Astrocyte (in vitro differentiated cells and primary cell): ENCODE measurements around the gene UBE2F. TPM values are rescaled to one million over a fixed set of nuclear protein-coding genes. Genes with fewer than 3 reads are reported as not detected.

Experiments
- DNase-seq: peaks from one replicate; pipeline ENCODE4 v3.0.0-alpha.2; 2010; ENCODE audit warnings: low read depth
- FAIRE-seq: peaks from 2 replicates; lab custom pipeline; 2011; peaks lifted over from hg19 to GRCh38; lab: Jason Lieb, UNC
- H2AFZ ChIP-seq: 2 replicates; pipeline ENCODE4 v1.6.0; 2012; ENCODE audit warnings: low read depth, low read length, inconsistent platforms
- H3K27ac ChIP-seq: 2 replicates; pipeline ENCODE4 v1.5.1; 2011; ENCODE audit warnings: low read depth, low read length, inconsistent platforms
- H3K27me3 ChIP-seq: 2 replicates; pipeline ENCODE4 v1.6.0; 2011; ENCODE audit warnings: low read length, inconsistent platforms; ENCODE audit not compliant: insufficient read depth
- H3K36me3 ChIP-seq: 2 replicates; pipeline ENCODE4 v1.5.1; 2011; ENCODE audit warnings: low read length, inconsistent platforms; ENCODE audit not compliant: insufficient read depth
- H3K4me1 ChIP-seq: 2 replicates; pipeline ENCODE4 v1.5.1; 2011; ENCODE audit warnings: low read length, inconsistent platforms; ENCODE audit not compliant: insufficient read depth
- H3K4me2 ChIP-seq: 2 replicates; pipeline ENCODE4 v1.6.0; 2012; ENCODE audit warnings: low read length, inconsistent platforms
- H3K4me3 ChIP-seq: 2 replicates; pipeline ENCODE4 v1.5.1; 2011; ENCODE audit warnings: low read depth, mild to moderate bottlenecking, low read length, inconsistent platforms; ENCODE audit not compliant: insufficient read depth
- H3K79me2 ChIP-seq: 2 replicates; pipeline ENCODE4 v1.6.0; 2012; ENCODE audit warnings: mild to moderate bottlenecking, low read length, inconsistent platforms; ENCODE audit not compliant: insufficient read depth
- H3K9ac ChIP-seq: 2 replicates; pipeline ENCODE4 v1.6.0; 2012; ENCODE audit warnings: mild to moderate bottlenecking, low read length, inconsistent platforms
- H3K9me3 ChIP-seq: 2 replicates; pipeline ENCODE4 v1.5.1; 2012; ENCODE audit warnings: low read depth, mild to moderate bottlenecking, low read length, inconsistent platforms; ENCODE audit not compliant: insufficient read depth
- H4K20me1 ChIP-seq: 2 replicates; pipeline ENCODE4 v1.6.0; 2012; ENCODE audit warnings: low read length, inconsistent platforms; ENCODE audit not compliant: insufficient read depth
- H3K27ac Mint-ChIP-seq: one replicate; pipeline ENCODE4 v1.8.0; 2021; ENCODE audit warnings: mild to moderate bottlenecking, mixed read lengths; ENCODE audit not compliant: unreplicated experiment
- H3K27me3 Mint-ChIP-seq: one replicate; pipeline ENCODE4 v1.8.0; 2021; ENCODE audit warnings: low read depth, mixed read lengths; ENCODE audit not compliant: unreplicated experiment
- H3K36me3 Mint-ChIP-seq: one replicate; pipeline ENCODE4 v1.8.0; 2021; ENCODE audit warnings: low read depth, mixed read lengths; ENCODE audit not compliant: unreplicated experiment
- H3K4me1 Mint-ChIP-seq: one replicate; pipeline ENCODE4 v1.8.0; 2021; ENCODE audit warnings: low read depth, mixed read lengths; ENCODE audit not compliant: unreplicated experiment
- H3K4me3 Mint-ChIP-seq: one replicate; pipeline ENCODE4 v1.8.0; 2021; ENCODE audit warnings: mild to moderate bottlenecking, moderate library complexity, mixed read lengths; ENCODE audit not compliant: unreplicated experiment
- H3K9me3 Mint-ChIP-seq: one replicate; pipeline ENCODE4 v1.8.0; 2021; ENCODE audit warnings: mild to moderate bottlenecking, mixed read lengths; ENCODE audit not compliant: unreplicated experiment
- CTCF ChIP-seq: IDR thresholded peaks from 2 replicates; pipeline ENCODE4 v1.5.1; 2011; ENCODE audit warnings: low read depth, mild to moderate bottlenecking, inconsistent platforms, low read length, moderate library complexity; ENCODE audit not compliant: insufficient read depth
- EZH2 ChIP-seq: IDR thresholded peaks from 2 replicates; pipeline ENCODE4 v1.6.1; 2012; ENCODE audit warnings: mild to moderate bottlenecking, low read length, inconsistent platforms; ENCODE audit not compliant: insufficient read depth
- total RNA-seq: library from RNA; stranded (reverse); gene quantifications from 2 replicates; pipeline ENCODE4 v1.2.1, GENCODE V29; 2021

UBE2F gene
- total RNA-seq, 1 donor from 2014 or later: 67.1 TPM

- no peak overlapping the region for H2AFZ ChIP-seq
- H3K27me3 ChIP-seq: no peaks in the 10 kb centered on the region
- H3K27ac ChIP-seq: no peak overlapping the region
- H3K4me3 ChIP-seq: no peak overlapping the region
- Mint-ChIP-seq H3K4me3 (no peak overlapping the region), H3K9me3 (peaks cover 4% of the 10 kb centered on the region), H3K4me1 (no peaks in the 10 kb centered on the region), H3K27ac (no peak overlapping the region), H3K27me3 (no peaks in the 10 kb centered on the region), H3K36me3 (peaks cover 22% of the 10 kb centered on the region)
- peaks cover 2% of the 10 kb centered on the region for H3K36me3 ChIP-seq
- DNase-seq (no peak), FAIRE-seq (no peak)
- no peak overlapping the region for H3K4me2 ChIP-seq
- no peak overlapping the region for H3K9ac ChIP-seq
- H3K79me2 ChIP-seq: no peaks in the 10 kb centered on the region
- H3K4me1 ChIP-seq: no peaks in the 10 kb centered on the region
- no peaks in the 10 kb centered on the region for H3K9me3 ChIP-seq
- no peaks in the 10 kb centered on the region for H4K20me1 ChIP-seq
- no peak for TF ChIP-seq CTCF
- no peak for TF ChIP-seq EZH2
Measured at GRCh38 chr2:238067939-238068338, 101.1 kb downstream of the UBE2F start.

GRCh38 chr2:238069021-238069709 lies 102.4 kb downstream of the UBE2F start:
- FAIRE-seq (no peak), DNase-seq (no peak)
- Histone ChIP-seq H2AFZ (no peak overlapping the region), H4K20me1 (no peaks in the 10 kb centered on the region), H3K79me2 (no peaks in the 10 kb centered on the region), H3K27me3 (no peaks in the 10 kb centered on the region), H3K9me3 (no peaks in the 10 kb centered on the region), H3K9ac (no peak overlapping the region), H3K4me1 (no peaks in the 10 kb centered on the region), H3K36me3 (peaks cover 2% of the 10 kb centered on the region), H3K27ac (no peak overlapping the region), H3K4me3 (no peak overlapping the region), H3K4me2 (no peak overlapping the region)
- Mint-ChIP-seq H3K4me3 (no peak overlapping the region), H3K36me3 (peaks cover 27% of the 10 kb centered on the region), H3K9me3 (peaks cover 5% of the 10 kb centered on the region), H3K27ac (no peak overlapping the region), H3K4me1 (no peaks in the 10 kb centered on the region), H3K27me3 (no peaks in the 10 kb centered on the region)
- TF ChIP-seq CTCF (no peak), EZH2 (no peak)

GRCh38 chr2:238069877-238070276 lies 103.1 kb downstream of the UBE2F start:
- Histone ChIP-seq H3K9me3 (no peaks in the 10 kb centered on the region), H3K36me3 (peaks cover 2% of the 10 kb centered on the region), H2AFZ (no peak overlapping the region), H3K4me2 (no peak overlapping the region), H3K4me1 (no peaks in the 10 kb centered on the region), H3K4me3 (no peak overlapping the region), H3K79me2 (no peaks in the 10 kb centered on the region), H3K27ac (no peak overlapping the region), H3K27me3 (no peaks in the 10 kb centered on the region), H3K9ac (no peak overlapping the region), H4K20me1 (no peaks in the 10 kb centered on the region)
- Mint-ChIP-seq H3K27ac (peak overlapping the region; percentile 41), H3K27me3 (no peaks in the 10 kb centered on the region), H3K4me3 (no peak overlapping the region), H3K36me3 (peaks cover 27% of the 10 kb centered on the region), H3K9me3 (peaks cover 5% of the 10 kb centered on the region), H3K4me1 (no peaks in the 10 kb centered on the region)
- DNase-seq (no peak), FAIRE-seq (no peak)
- TF ChIP-seq EZH2 (no peak), CTCF (no peak)
